ENCODE measurements around the gene HDDC2. TPM values are rescaled to one million over a fixed set of nuclear protein-coding genes. Genes with fewer than 3 reads are reported as not detected.

Gene HDDC2
- total RNA-seq, 2 experiments from 2014 or later: 19.4 to 21.6 TPM

DNA sequence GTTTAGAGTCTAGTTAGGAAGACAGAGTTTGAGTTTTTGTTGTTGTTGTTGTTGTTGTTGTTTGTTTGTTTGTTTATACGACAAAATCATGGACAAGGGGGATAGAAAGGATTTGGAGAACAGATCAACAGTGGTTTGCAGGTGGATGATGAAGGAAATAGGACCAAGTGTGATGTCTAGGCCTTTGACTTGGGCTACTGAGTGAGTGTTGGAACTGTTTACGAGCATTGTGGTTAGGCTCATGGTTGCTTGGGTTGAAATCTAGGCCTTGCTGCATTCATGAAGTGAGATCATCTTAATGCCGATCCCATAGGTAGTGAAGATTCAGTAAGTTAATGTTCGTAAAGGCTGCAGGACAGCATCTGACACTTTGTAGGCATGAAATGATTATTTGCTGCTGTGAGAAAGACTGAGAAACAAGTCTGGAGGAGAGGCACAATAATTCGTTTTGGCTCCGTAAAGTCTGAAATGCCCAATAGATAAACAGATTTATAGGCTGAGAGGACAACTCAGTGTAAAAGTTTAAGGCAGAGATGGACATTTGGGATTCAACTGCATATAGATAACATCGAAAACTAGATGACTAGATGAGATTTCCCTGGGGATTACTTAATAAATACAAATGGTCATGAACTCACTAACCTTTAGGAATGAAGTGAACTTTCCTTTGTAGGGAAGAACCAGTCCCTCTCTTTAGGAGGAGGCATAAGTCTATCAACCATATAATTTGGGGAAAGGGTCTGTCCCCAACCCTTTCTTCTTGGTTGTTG is 70.0 kb downstream of the HDDC2 start:
- Histone ChIP-seq H3K36me3 (ENCODE audit: insufficient read depth, low read length) (no peaks in the 10 kb centered on the region), H3K27me3 (ENCODE audit: control insufficient read depth in 1 of 2, insufficient read depth in 2 of 2, low read length in 2 of 2) (no peaks in the 10 kb centered on the region), H3K4me1 (ENCODE audit: insufficient read depth, low read length) (no peaks in the 10 kb centered on the region), H3K27ac (ENCODE audit: low read depth in 1 of 2, low read length in 2 of 2) (no peak overlapping the region), H3K9me3 (ENCODE audit: control insufficient read depth in 1 of 2, insufficient read depth in 1 of 2, low read length in 2 of 2) (no peaks in the 10 kb centered on the region), H3K4me3 (ENCODE audit: low read length) (no peak overlapping the region)
- intact Hi-C loops (cut with DNase I, micrococcal nuclease): no loop called here
- no peaks in the 10 kb centered on the region for H3K9me3 Mint-ChIP-seq
- H3K4me3 Mint-ChIP-seq: no peak overlapping the region
- no peaks in the 10 kb centered on the region for H3K4me1 Mint-ChIP-seq (ENCODE audit: low read depth)
- DNase-seq: no peak
- ChIA-PET CTCF (no interaction called here), POLR2A (no interaction called here)
- no peaks in the 10 kb centered on the region for H3K36me3 Mint-ChIP-seq (ENCODE audit: low read depth)
- TF ChIP-seq, protein P1, sequence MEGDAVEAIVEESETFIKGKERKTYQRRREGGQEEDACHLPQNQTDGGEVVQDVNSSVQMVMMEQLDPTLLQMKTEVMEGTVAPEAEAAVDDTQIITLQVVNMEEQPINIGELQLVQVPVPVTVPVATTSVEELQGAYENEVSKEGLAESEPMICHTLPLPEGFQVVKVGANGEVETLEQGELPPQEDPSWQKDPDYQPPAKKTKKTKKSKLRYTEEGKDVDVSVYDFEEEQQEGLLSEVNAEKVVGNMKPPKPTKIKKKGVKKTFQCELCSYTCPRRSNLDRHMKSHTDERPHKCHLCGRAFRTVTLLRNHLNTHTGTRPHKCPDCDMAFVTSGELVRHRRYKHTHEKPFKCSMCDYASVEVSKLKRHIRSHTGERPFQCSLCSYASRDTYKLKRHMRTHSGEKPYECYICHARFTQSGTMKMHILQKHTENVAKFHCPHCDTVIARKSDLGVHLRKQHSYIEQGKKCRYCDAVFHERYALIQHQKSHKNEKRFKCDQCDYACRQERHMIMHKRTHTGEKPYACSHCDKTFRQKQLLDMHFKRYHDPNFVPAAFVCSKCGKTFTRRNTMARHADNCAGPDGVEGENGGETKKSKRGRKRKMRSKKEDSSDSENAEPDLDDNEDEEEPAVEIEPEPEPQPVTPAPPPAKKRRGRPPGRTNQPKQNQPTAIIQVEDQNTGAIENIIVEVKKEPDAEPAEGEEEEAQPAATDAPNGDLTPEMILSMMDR (IDR thresholded peaks at IDR 0.05): no peak
- ATAC-seq (ENCODE audit: poor library complexity): no peak
- no peak overlapping the region for H3K27ac Mint-ChIP-seq
- H3K27me3 Mint-ChIP-seq: no peaks in the 10 kb centered on the region

DNA sequence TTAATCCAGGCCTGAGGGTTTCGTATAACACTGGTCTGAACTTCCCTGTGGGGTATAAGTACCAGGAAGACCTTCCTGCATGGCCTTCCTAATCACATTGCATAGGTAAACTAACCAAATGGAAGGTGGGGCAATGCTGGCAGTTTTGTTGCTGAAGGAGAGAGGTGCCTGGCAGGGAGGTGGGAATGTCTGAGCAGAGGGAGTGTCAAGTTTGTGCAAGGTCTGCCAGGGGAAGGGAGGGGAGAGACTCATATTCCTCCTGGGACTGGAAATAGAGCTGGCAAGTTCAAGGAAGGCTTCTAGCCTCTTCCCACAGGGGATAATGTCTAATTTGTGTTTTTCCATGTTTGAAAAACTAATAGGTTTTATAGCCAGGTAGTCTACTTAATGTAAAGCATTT is 70.6 kb downstream of the HDDC2 start:
- Histone ChIP-seq H3K27ac (ENCODE audit: low read depth in 1 of 2, low read length in 2 of 2) (no peak overlapping the region), H3K27me3 (ENCODE audit: control insufficient read depth in 1 of 2, insufficient read depth in 2 of 2, low read length in 2 of 2) (no peaks in the 10 kb centered on the region), H3K9me3 (ENCODE audit: control insufficient read depth in 1 of 2, insufficient read depth in 1 of 2, low read length in 2 of 2) (no peaks in the 10 kb centered on the region), H3K4me1 (ENCODE audit: insufficient read depth, low read length) (no peaks in the 10 kb centered on the region), H3K36me3 (ENCODE audit: insufficient read depth, low read length) (no peaks in the 10 kb centered on the region), H3K4me3 (ENCODE audit: low read length) (no peak overlapping the region)
- no peaks in the 10 kb centered on the region for H3K4me1 Mint-ChIP-seq (ENCODE audit: low read depth)
- intact Hi-C loops (cut with DNase I, micrococcal nuclease): no loop called here
- TF ChIP-seq, protein P1 (IDR thresholded peaks at IDR 0.05): no peak
- POLR2A ChIA-PET: interaction anchor here (0.5 kb wide), 1 partner anchor 452 kb away, joined by 3 read pairs; no protein-coding TSS in a partner anchor
- DNase-seq (no peak), ATAC-seq (ENCODE audit: poor library complexity) (no peak)
- H3K4me3 Mint-ChIP-seq: no peak overlapping the region
- CTCF ChIA-PET: no interaction called here
- no peak overlapping the region for H3K27ac Mint-ChIP-seq
- no peaks in the 10 kb centered on the region for H3K36me3 Mint-ChIP-seq (ENCODE audit: low read depth)
- H3K9me3 Mint-ChIP-seq: no peaks in the 10 kb centered on the region
- no peaks in the 10 kb centered on the region for H3K27me3 Mint-ChIP-seq

DNA sequence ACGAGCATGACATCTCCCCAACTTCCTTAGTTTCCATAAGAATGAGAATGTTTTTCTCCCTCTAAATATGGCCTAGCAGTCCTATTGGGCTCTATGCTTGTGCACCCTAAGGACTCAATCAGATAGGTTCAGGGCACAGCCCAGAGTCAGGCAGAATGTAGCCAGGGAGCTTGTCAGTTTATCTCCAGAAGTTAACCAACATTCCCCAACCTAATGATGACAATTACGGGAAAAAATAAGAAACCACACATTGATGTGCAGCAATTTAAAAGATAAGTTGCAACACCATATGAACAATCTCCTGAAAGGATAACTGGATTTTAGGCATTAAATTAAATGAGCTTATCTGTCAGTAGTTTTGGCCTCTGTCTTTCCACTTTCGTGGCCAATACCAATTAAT is 71.1 kb downstream of the HDDC2 start:
- POLR2A ChIA-PET: interaction anchor here (0.5 kb wide), 1 partner anchor 452 kb away, joined by 3 read pairs; no protein-coding TSS in a partner anchor
- CTCF ChIA-PET: no interaction called here
- H3K27ac ChIP-seq (ENCODE audit: low read depth in 1 of 2, low read length in 2 of 2): no peak overlapping the region
- H3K36me3 ChIP-seq (ENCODE audit: insufficient read depth, low read length): no peaks in the 10 kb centered on the region
- no peak overlapping the region for H3K4me3 ChIP-seq (ENCODE audit: low read length)
- H3K9me3 ChIP-seq (ENCODE audit: control insufficient read depth in 1 of 2, insufficient read depth in 1 of 2, low read length in 2 of 2): no peaks in the 10 kb centered on the region
- Mint-ChIP-seq H3K4me1 (ENCODE audit: low read depth) (no peaks in the 10 kb centered on the region), H3K4me3 (no peak overlapping the region), H3K9me3 (no peaks in the 10 kb centered on the region), H3K36me3 (ENCODE audit: low read depth) (no peaks in the 10 kb centered on the region), H3K27me3 (no peaks in the 10 kb centered on the region), H3K27ac (no peak overlapping the region)
- TF ChIP-seq, protein P1 (IDR thresholded peaks at IDR 0.05): no peak
- no peak for ATAC-seq (ENCODE audit: poor library complexity)
- H3K27me3 ChIP-seq (ENCODE audit: control insufficient read depth in 1 of 2, insufficient read depth in 2 of 2, low read length in 2 of 2): no peaks in the 10 kb centered on the region
- intact Hi-C loops (cut with DNase I, micrococcal nuclease): no loop called here
- no peaks in the 10 kb centered on the region for H3K4me1 ChIP-seq (ENCODE audit: insufficient read depth, low read length)
- no peak for DNase-seq

All from CD4-positive, alpha-beta T cell (primary cell).